Measurements from ENCODE around the gene TPRG1L. TPM values are rescaled to one million over a fixed set of nuclear protein-coding genes. Genes with fewer than 3 reads are reported as not detected.

TPRG1L gene
- total RNA-seq, 1 experiment from 2014 or later, result 24.0 TPM

- H3K79me1 ChIP-seq (ENCODE audit: insufficient read depth, low read depth, low read length, poor library complexity, severe bottlenecking), result no peaks in the 10 kb centered on the region
- H3K27me3 ChIP-seq (ENCODE audit: insufficient read depth, low read length), result no peaks in the 10 kb centered on the region
- no peak overlapping the region for H3K9ac ChIP-seq (ENCODE audit: extremely low read depth, insufficient read length, low read length)
- no peak overlapping the region for H3K4me2 ChIP-seq (ENCODE audit: insufficient read depth, insufficient read length, low read length)
- Mint-ChIP-seq H3K27me3 (ENCODE audit: low read depth) (no peaks in the 10 kb centered on the region), H3K9me3 (no peaks in the 10 kb centered on the region), H3K4me3 (no peak overlapping the region), H3K27ac (peak overlapping the region in 1 of 3 experiments; percentile 77; a peak in 1 of 7 replicates), H3K36me3 (ENCODE audit: insufficient read depth in 1 of 3, low read depth in 3 of 3) (peaks cover 0 to 2% (median 0%) of the 10 kb centered on the region in 3 experiments; a peak in 1 of 7 replicates), H3K4me1 (peaks cover 19 to 32% of the 10 kb centered on the region in 2 experiments)
- H4K91ac ChIP-seq (ENCODE audit: insufficient read length, low read depth, low read length), result no peak overlapping the region
- H3K4me1 ChIP-seq (ENCODE audit: insufficient read depth, low read length), result peaks cover 3% of the 10 kb centered on the region; the same call in 1 of the 2 replicates
- no peak overlapping the region for H2BK20ac ChIP-seq (ENCODE audit: low read depth, low read length, poor library complexity, severe bottlenecking)
- H4K20me1 ChIP-seq (ENCODE audit: control insufficient read depth, insufficient read depth, insufficient read length), result no peaks in the 10 kb centered on the region
- no peak for DNase-seq
- no peak overlapping the region for H2BK12ac ChIP-seq (ENCODE audit: insufficient read length, low read depth, low read length)
- TF ChIP-seq CTCF (conservative IDR thresholded peaks at IDR 0.05), result no peak
- H4K5ac ChIP-seq (ENCODE audit: insufficient read length, low read depth, low read length), result no peak overlapping the region
- H4K8ac ChIP-seq (replicated peaks; ENCODE audit: insufficient read length, low read depth, low read length), result no peak overlapping the region
- no peak overlapping the region for H3K23ac ChIP-seq (ENCODE audit: insufficient read length, low read depth, low read length)
- no peak overlapping the region for H3K14ac ChIP-seq (ENCODE audit: insufficient read depth, low read length)
- no CpG with 5 or more reads among the region's 7 CpGs for WGBS (ENCODE audit: extremely low coverage, insufficient read length, low lambda C conversion rate)
- no peaks in the 10 kb centered on the region for H3K9me3 ChIP-seq (ENCODE audit: control insufficient read depth, low read depth, low read length)
- no peak overlapping the region for H2BK5ac ChIP-seq (ENCODE audit: insufficient read length, low read length)
- no peak overlapping the region for H2AFZ ChIP-seq (ENCODE audit: low read length)
- no peaks in the 10 kb centered on the region for H3K23me2 ChIP-seq (ENCODE audit: insufficient read length, low read depth, low read length, poor library complexity, severe bottlenecking)
- no peak overlapping the region for H3K4ac ChIP-seq (ENCODE audit: low read depth, low read length)
- H2AK5ac ChIP-seq (ENCODE audit: insufficient read length, low read length), result no peak overlapping the region
- no peak overlapping the region for H3K18ac ChIP-seq (ENCODE audit: insufficient read length, low read depth, low read length)
- H3K79me2 ChIP-seq (ENCODE audit: insufficient read depth, low read length), result no peaks in the 10 kb centered on the region
- no peak overlapping the region for H2BK120ac ChIP-seq (ENCODE audit: low read depth, low read length, poor library complexity, severe bottlenecking)
- H2BK15ac ChIP-seq (ENCODE audit: low read depth, low read length), result no peak overlapping the region
- H3T11ph ChIP-seq (ENCODE audit: low read length), result no peak overlapping the region
- no peak overlapping the region for H3K56ac ChIP-seq (ENCODE audit: insufficient read length, low read depth, low read length)
- no peak overlapping the region for H3K27ac ChIP-seq (ENCODE audit: insufficient read length, low read depth, low read length)
Observed at GRCh38 chr1:3595949-3596348, 28.9 kb upstream of the TPRG1L start.

Measured in H9 (cell line).